ENCODE results near the gene MDGA2. TPM values are rescaled to one million over a fixed set of nuclear protein-coding genes. Genes with fewer than 3 reads are reported as not detected.

The MDGA2 gene
- total RNA-seq, 1 donor from 2014 or later: not detected

- no peak for TF ChIP-seq CTCF (IDR thresholded peaks at IDR 0.05)
- DNase-seq (no peak), ATAC-seq (ENCODE audit: low read depth) (no peak)
- Mint-ChIP-seq H3K36me3 (ENCODE audit: low read depth) (no peaks in the 10 kb centered on the region), H3K27ac (no peak overlapping the region), H3K9me3 (no peaks in the 10 kb centered on the region), H3K27me3 (no peaks in the 10 kb centered on the region), H3K4me1 (no peaks in the 10 kb centered on the region), H3K4me3 (no peak overlapping the region)
- POLR2A ChIA-PET: no interaction called here
- intact Hi-C loops (cut with micrococcal nuclease): no loop called here
- CTCF ChIA-PET: no interaction called here
These were observed 192.0 kb downstream of the MDGA2 start for GRCh38 chr14:47483449-47483848.

- CTCF ChIA-PET: no interaction called here
- intact Hi-C loops (cut with micrococcal nuclease): no loop called here
- Mint-ChIP-seq H3K27me3 (no peaks in the 10 kb centered on the region), H3K27ac (no peak overlapping the region), H3K4me3 (no peak overlapping the region), H3K4me1 (no peaks in the 10 kb centered on the region), H3K9me3 (peaks cover 11% of the 10 kb centered on the region), H3K36me3 (ENCODE audit: low read depth) (no peaks in the 10 kb centered on the region)
- DNase-seq (no peak), ATAC-seq (ENCODE audit: low read depth) (no peak)
- POLR2A ChIA-PET: no interaction called here
- no peak for TF ChIP-seq CTCF (IDR thresholded peaks at IDR 0.05)
These were observed 204.3 kb downstream of the MDGA2 start for GRCh38 chr14:47471075-47471474.

GRCh38 chr14:47466916-47467315 is 208.5 kb downstream of the MDGA2 start:
- CTCF ChIA-PET: no interaction called here
- Mint-ChIP-seq H3K27ac (no peak overlapping the region), H3K27me3 (no peaks in the 10 kb centered on the region), H3K9me3 (peaks cover 11% of the 10 kb centered on the region), H3K4me3 (no peak overlapping the region), H3K36me3 (ENCODE audit: low read depth) (no peaks in the 10 kb centered on the region), H3K4me1 (no peaks in the 10 kb centered on the region)
- POLR2A ChIA-PET: no interaction called here
- no peak for DNase-seq
- intact Hi-C loops (cut with micrococcal nuclease): no loop called here
- no peak for TF ChIP-seq CTCF (IDR thresholded peaks at IDR 0.05)
- no peak for ATAC-seq (ENCODE audit: low read depth)

- Mint-ChIP-seq H3K27me3 (no peaks in the 10 kb centered on the region), H3K36me3 (ENCODE audit: low read depth) (no peaks in the 10 kb centered on the region), H3K9me3 (peaks cover 2% of the 10 kb centered on the region), H3K27ac (no peak overlapping the region), H3K4me3 (no peak overlapping the region), H3K4me1 (no peaks in the 10 kb centered on the region)
- POLR2A ChIA-PET: no interaction called here
- ATAC-seq (ENCODE audit: low read depth): no peak
- no peak for DNase-seq
- intact Hi-C loops (cut with micrococcal nuclease): no loop called here
- TF ChIP-seq CTCF (IDR thresholded peaks at IDR 0.05): no peak
- CTCF ChIA-PET: no interaction called here
These were observed 221.4 kb downstream of the MDGA2 start for GRCh38 chr14:47454025-47454424.

GRCh38 chr14:47447076-47447475 is 228.3 kb downstream of the MDGA2 start:
- intact Hi-C loops (cut with micrococcal nuclease): no loop called here
- no peaks in the 10 kb centered on the region for H3K36me3 Mint-ChIP-seq (ENCODE audit: low read depth)
- H3K4me1 Mint-ChIP-seq: no peaks in the 10 kb centered on the region
- TF ChIP-seq CTCF (IDR thresholded peaks at IDR 0.05): no peak
- H3K27me3 Mint-ChIP-seq: no peaks in the 10 kb centered on the region
- ATAC-seq (ENCODE audit: low read depth): no peak
- POLR2A ChIA-PET: no interaction called here
- DNase-seq: no peak
- no peaks in the 10 kb centered on the region for H3K9me3 Mint-ChIP-seq
- no peak overlapping the region for H3K27ac Mint-ChIP-seq
- no peak overlapping the region for H3K4me3 Mint-ChIP-seq
- CTCF ChIA-PET: no interaction called here

Data from activated B cell treated with CpG ODN at 0.5 μM for 24 hours (primary cell).